Vagina (tissue), 2 donors: Measurements from ENCODE around the gene SUGCT. TPM values are rescaled to one million over a fixed set of nuclear protein-coding genes. Genes with fewer than 3 reads are reported as not detected.
"Not testable (repeated sequence)": the region's sequence is repeated elsewhere in the genome, so short reads cannot be mapped to it uniquely, and the experiment has no call there.

Source experiments
- DNase-seq, 2 donors: peaks; one replicate each; pipeline ENCODE4 v3.0.0-alpha.2; 2017; ENCODE audit errors: extremely low spot score in 2 of 2
- H3K27ac ChIP-seq: fragments of 200-600 bp; sonication (generic); one replicate; pipeline ENCODE4 v1.5.1; 2019
- H3K27me3 ChIP-seq: fragments of 200-600 bp; sonication (generic); one replicate; pipeline ENCODE4 v1.5.1; 2019
- H3K36me3 ChIP-seq, 2 donors: fragments of 200-600 bp; sonication (generic); one replicate each; pipeline ENCODE4 v1.5.1; 2017 to 2019
- H3K4me1 ChIP-seq: fragments of 200-600 bp; sonication (generic); one replicate; pipeline ENCODE4 v1.5.1; 2019
- H3K4me3 ChIP-seq, 2 donors: fragments of 200-600 bp; sonication (generic); 1 replicate in 1 of 2; 2 replicates in 1 of 2; pipeline ENCODE4 v1.5.1; 2016 to 2019
- H3K9me3 ChIP-seq: fragments of 200-600 bp; sonication (generic); one replicate; pipeline ENCODE4 v1.5.1; 2019
- POLR2A ChIP-seq, 2 donors: fragments of 450-650 bp; IDR thresholded peaks; one replicate each; pipeline ENCODE4 v1.6.1; 2017; ENCODE audit warnings: antibody characterized with exemption in 2 of 2, mild to moderate bottlenecking in 2 of 2, moderate library complexity in 2 of 2
- POLR2AphosphoS5 ChIP-seq, 2 donors: sonication (generic); formaldehyde crosslinking; IDR thresholded peaks; one replicate each; pipeline ENCODE4 v1.9.0; 2017; ENCODE audit warnings: antibody characterized with exemption in 2 of 2, mild to moderate bottlenecking in 2 of 2, low read depth in 1 of 2; ENCODE audit not compliant: insufficient read depth in 1 of 2
- intact Hi-C: fragments of 100-400 bp; cut with DNase I; formaldehyde crosslinking; loops from one replicate; pipeline ENCODE4 v1.15.1; 2023
- total RNA-seq: library from RNA; depleted of rRNA; stranded (reverse); fragments of >200 nt; gene quantifications from one replicate; pipeline ENCODE4 v1.2.3, GENCODE V29; 2016
- TF ChIP-seq, protein P1 (sequence below), 3 experiments: fragments of 450-650 bp in 2 of 3; fragments of 200-600 bp in 1 of 3; sonication (generic) in 1 of 3; IDR thresholded peaks; one replicate each; pipeline ENCODE4 v1.5.1; 2017 to 2019; ENCODE audit warnings: antibody characterized with exemption in 3 of 3, mild to moderate bottlenecking in 2 of 3, moderate library complexity in 2 of 3

SUGCT gene
- total RNA-seq, 1 donor from 2014 or later, result 2.2 TPM

DNA sequence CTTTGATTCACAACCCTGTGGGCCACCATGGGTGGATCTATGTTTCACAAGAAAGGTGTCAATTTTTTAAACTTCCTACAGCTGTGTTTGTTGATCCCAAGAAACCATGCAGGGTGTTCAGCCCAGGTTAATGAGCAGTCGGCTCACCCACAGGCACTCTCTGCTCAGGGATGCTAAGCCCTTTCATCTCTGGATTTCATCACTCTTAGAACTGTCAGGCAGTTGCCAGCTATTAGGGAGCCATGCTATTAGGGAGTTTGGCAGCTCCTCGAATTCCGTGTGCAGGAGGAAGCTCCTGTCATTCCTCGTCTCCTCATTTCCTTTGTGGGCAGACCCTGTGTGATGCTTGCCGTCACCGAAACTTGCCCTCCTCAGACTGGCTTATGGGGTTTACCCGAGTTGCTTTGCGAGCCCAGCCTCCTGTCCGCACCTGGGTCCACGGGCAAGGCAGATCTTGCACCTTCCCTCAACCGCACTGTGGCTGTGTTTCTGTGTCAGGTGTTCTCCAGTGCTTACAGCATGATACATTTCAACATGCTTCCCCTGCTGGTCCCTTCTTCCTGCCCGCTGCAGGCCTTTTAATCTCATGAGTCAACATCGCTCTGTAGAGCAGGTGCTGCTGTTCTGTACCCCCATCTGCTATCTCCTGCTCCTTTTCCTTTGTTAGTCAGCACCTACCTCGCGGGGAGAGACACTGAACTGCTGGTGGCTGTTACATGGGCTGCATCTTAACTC is 509.8 kb downstream of the SUGCT start:
- Histone ChIP-seq H3K4me1 (no peaks in the 10 kb centered on the region), H3K27ac (no peak overlapping the region), H3K9me3 (no peaks in the 10 kb centered on the region), H3K4me3 (no peak overlapping the region), H3K36me3 (no peaks in the 10 kb centered on the region), H3K27me3 (no peaks in the 10 kb centered on the region)
- DNase-seq, result no peak
- intact Hi-C loops, result no loop called here
- TF ChIP-seq, protein P1, sequence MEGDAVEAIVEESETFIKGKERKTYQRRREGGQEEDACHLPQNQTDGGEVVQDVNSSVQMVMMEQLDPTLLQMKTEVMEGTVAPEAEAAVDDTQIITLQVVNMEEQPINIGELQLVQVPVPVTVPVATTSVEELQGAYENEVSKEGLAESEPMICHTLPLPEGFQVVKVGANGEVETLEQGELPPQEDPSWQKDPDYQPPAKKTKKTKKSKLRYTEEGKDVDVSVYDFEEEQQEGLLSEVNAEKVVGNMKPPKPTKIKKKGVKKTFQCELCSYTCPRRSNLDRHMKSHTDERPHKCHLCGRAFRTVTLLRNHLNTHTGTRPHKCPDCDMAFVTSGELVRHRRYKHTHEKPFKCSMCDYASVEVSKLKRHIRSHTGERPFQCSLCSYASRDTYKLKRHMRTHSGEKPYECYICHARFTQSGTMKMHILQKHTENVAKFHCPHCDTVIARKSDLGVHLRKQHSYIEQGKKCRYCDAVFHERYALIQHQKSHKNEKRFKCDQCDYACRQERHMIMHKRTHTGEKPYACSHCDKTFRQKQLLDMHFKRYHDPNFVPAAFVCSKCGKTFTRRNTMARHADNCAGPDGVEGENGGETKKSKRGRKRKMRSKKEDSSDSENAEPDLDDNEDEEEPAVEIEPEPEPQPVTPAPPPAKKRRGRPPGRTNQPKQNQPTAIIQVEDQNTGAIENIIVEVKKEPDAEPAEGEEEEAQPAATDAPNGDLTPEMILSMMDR (IDR thresholded peaks at IDR 0.05), result no peak
- no peak for TF ChIP-seq POLR2A (IDR thresholded peaks at IDR 0.05)
- no peak for TF ChIP-seq POLR2AphosphoS5 (IDR thresholded peaks at IDR 0.05; ENCODE audit: insufficient read depth in 1 of 2, low read depth in 1 of 2)

DNA sequence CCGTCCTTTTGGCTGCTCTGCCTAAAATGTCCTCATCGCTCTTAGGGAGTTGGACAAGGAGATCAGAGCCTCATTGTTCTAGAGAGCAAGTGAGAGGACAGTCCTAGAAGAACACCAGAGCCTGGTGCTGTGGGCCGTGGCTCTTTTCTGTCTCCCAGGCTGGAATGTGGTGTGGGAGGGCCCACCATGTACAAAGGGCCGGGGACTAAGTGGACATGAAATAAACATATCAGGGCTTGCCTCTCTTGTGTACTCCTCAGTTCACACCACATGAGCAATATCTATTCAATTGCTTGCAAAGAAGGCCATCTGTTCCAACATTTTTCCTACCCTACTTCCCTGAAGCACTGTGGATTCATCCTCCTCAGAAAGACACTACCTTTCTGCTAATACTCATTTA is 510.4 kb downstream of the SUGCT start:
- no peak for DNase-seq
- Histone ChIP-seq H3K9me3 (no peaks in the 10 kb centered on the region), H3K4me3 (no peak overlapping the region), H3K27ac (no peak overlapping the region), H3K36me3 (no peaks in the 10 kb centered on the region), H3K27me3 (no peaks in the 10 kb centered on the region), H3K4me1 (no peaks in the 10 kb centered on the region)
- TF ChIP-seq, protein P1 (IDR thresholded peaks at IDR 0.05), result no peak
- no peak for TF ChIP-seq POLR2AphosphoS5 (IDR thresholded peaks at IDR 0.05; ENCODE audit: insufficient read depth in 1 of 2, low read depth in 1 of 2)
- no peak for TF ChIP-seq POLR2A (IDR thresholded peaks at IDR 0.05)
- intact Hi-C loops, result no loop called here

DNA sequence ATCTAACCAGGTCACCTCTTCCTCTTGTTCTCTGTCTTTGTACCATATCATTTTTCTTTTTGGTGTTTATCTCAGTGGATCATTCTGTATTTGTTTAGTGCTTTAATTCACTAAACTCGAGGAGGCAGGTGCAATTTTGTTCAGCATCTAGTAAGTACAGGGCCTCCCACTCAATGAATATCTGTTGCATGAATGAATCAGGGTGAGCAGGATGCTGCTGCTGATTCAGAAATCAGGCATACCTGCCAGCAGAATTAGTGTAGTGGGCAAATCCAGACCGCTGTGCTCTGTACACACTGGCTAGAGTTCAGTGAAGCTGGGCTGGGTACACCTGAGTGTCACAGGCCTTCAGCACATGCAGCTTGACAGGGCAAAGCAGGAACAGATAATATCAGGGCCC is 511.9 kb downstream of the SUGCT start:
- no peak for DNase-seq
- no peak for TF ChIP-seq POLR2AphosphoS5 (IDR thresholded peaks at IDR 0.05; ENCODE audit: insufficient read depth in 1 of 2, low read depth in 1 of 2)
- TF ChIP-seq, protein P1 (IDR thresholded peaks at IDR 0.05), result no peak
- no peak for TF ChIP-seq POLR2A (IDR thresholded peaks at IDR 0.05)
- no peaks in the 10 kb centered on the region for H3K27me3 ChIP-seq
- H3K36me3 ChIP-seq, result no peaks in the 10 kb centered on the region
- no peaks in the 10 kb centered on the region for H3K4me1 ChIP-seq
- no peak overlapping the region for H3K4me3 ChIP-seq
- intact Hi-C loops, result no loop called here
- no peaks in the 10 kb centered on the region for H3K9me3 ChIP-seq
- H3K27ac ChIP-seq, result no peak overlapping the region

DNA sequence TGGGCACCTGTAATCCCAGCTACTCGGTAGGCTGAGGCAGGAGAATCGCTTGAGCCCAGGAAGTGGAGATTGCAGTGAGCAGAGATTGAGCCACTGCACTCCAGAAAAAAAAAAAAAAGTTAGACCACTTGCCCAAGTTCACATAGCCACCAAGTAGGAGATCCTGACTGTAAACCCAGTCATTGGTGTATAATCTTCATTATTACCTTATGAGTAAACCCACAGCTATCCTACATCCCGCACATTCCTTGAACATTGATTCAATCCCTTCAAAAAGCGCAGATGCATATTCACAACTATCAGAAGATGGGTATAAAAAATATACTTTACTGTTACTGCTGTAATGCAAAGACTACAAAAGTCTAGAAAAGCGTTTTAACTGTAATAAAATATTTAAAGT is 512.9 kb downstream of the SUGCT start:
- H3K27ac ChIP-seq, result no peak overlapping the region
- no peaks in the 10 kb centered on the region for H3K27me3 ChIP-seq
- H3K4me1 ChIP-seq, result no peaks in the 10 kb centered on the region
- TF ChIP-seq POLR2AphosphoS5 (IDR thresholded peaks at IDR 0.05; ENCODE audit: insufficient read depth in 1 of 2, low read depth in 1 of 2) (no peak), POLR2A (IDR thresholded peaks at IDR 0.05) (no peak)
- TF ChIP-seq, protein P1 (IDR thresholded peaks at IDR 0.05), result no peak
- H3K9me3 ChIP-seq, result no peaks in the 10 kb centered on the region
- H3K4me3 ChIP-seq, result no peak overlapping the region
- intact Hi-C loops, result no loop called here
- H3K36me3 ChIP-seq, result no peaks in the 10 kb centered on the region
- no peak for DNase-seq

DNA sequence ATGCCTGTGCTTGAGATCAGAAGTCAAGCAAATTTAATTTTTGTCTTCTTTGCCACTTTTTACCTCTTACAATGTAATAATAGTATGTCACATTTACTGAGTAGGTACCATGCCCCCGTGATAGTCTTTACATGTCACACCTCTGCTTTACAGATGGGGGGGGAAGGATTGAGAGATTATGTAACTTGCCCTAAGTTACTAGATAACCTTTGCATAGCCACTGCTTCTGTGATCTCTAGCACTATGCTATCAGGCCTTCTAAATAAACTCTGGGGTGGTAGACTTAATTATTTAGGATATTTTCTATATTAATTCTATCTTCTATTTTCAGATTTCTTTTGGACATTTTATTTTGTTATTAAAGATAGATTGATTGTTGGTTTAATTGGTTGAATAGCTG is 514.4 kb downstream of the SUGCT start:
- intact Hi-C loops, result no loop called here
- Histone ChIP-seq H3K4me1 (no peaks in the 10 kb centered on the region), H3K9me3 (no peaks in the 10 kb centered on the region), H3K27ac (no peak overlapping the region), H3K4me3 (no peak overlapping the region), H3K36me3 (no peaks in the 10 kb centered on the region), H3K27me3 (no peaks in the 10 kb centered on the region)
- no peak for DNase-seq
- TF ChIP-seq, protein P1 (IDR thresholded peaks at IDR 0.05), result no peak
- no peak for TF ChIP-seq POLR2A (IDR thresholded peaks at IDR 0.05)
- TF ChIP-seq POLR2AphosphoS5 (IDR thresholded peaks at IDR 0.05; ENCODE audit: insufficient read depth in 1 of 2, low read depth in 1 of 2), result no peak

DNA sequence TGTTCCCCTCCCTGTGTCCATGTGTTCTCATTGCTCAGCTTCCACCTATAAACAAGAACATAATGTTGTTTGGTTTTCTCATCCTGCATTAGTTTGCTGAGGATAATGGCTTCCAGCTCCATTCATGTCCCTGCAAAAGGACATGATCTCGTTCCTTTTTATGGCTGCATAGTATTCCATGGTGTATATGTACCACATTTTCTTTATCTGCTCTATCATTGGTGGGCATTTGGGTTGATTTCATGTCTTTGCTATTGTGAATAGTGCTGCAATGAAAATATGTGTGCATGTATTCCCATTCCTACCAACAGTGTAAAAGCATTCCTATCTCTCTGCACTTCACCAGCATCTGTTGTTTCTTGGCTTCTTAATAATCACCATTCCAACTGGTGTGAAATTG is 516.1 kb downstream of the SUGCT start:
- H3K27ac ChIP-seq, DNase-seq, H3K9me3 ChIP-seq, H3K4me1 ChIP-seq, H3K4me3 ChIP-seq, H3K36me3 ChIP-seq, H3K27me3 ChIP-seq, intact Hi-C loops: not testable (repeated sequence)
